ENCODE measurements around the gene ARHGEF11. TPM values are rescaled to one million over a fixed set of nuclear protein-coding genes. Genes with fewer than 3 reads are reported as not detected.

The ARHGEF11 gene
- total and polyA plus RNA-seq, 2 of the 4 experiments (the other 2 are of a cell fraction) = 16.8 to 17.2 TPM

- Histone ChIP-seq H2BK5ac (ENCODE audit: low read depth, low read length, poor library complexity, severe bottlenecking) (peak overlapping the region; percentile 92), H3K4me3 (ENCODE audit: insufficient read depth, low read depth, low read length) (no peak overlapping the region), H2BK20ac (ENCODE audit: low read depth, low read length) (peak overlapping the region; percentile 90; the same call in 1 of the 2 replicates), H3K27ac (ENCODE audit: insufficient read depth, low read length) (peak overlapping the region; percentile 77; the same call in 1 of the 2 replicates), H3K27me3 (ENCODE audit: control insufficient read depth, insufficient read depth, low read length) (no peaks in the 10 kb centered on the region), H3K4ac (ENCODE audit: low read depth, low read length) (peak overlapping the region; percentile 96), H3K14ac (replicated peaks; ENCODE audit: low read depth, low read length) (peak overlapping the region; percentile 96), H3K18ac (ENCODE audit: low read depth, low read length) (peak overlapping the region; percentile 93; the same call in 1 of the 2 replicates), H2AFZ (replicated peaks; ENCODE audit: low read length, poor library complexity) (no peak overlapping the region), H2BK15ac (ENCODE audit: low read depth, low read length) (peak overlapping the region; percentile 53; the same call in 2 of the 3 replicates), H3K79me1 (ENCODE audit: low read depth in 1 of 2, low read length in 2 of 2) (peaks cover 27 to 93% of the 10 kb centered on the region in 2 experiments), H3K9ac (ENCODE audit: low read depth, low read length) (peak overlapping the region; percentile 62; the same call in 1 of the 2 replicates), H3K4me1 (ENCODE audit: control insufficient read depth, insufficient read depth, low read length) (peaks cover 50% of the 10 kb centered on the region), H3K36me3 (ENCODE audit: control insufficient read depth, insufficient read depth, low read length) (no peaks in the 10 kb centered on the region), H3K23ac (ENCODE audit: low read depth, low read length) (peak overlapping the region; percentile 96), H4K8ac (ENCODE audit: low read depth in 2 of 2, low read length in 2 of 2) (peak overlapping the region; percentile 76 to 91), H2AK9ac (replicated peaks; ENCODE audit: low read depth, low read length, poor library complexity) (peak overlapping the region; percentile 59), H2BK120ac (ENCODE audit: low read depth, low read length) (peak overlapping the region; percentile 95), H4K91ac (ENCODE audit: insufficient read depth, low read depth, low read length) (peak overlapping the region; percentile 74), H3K9me3 (ENCODE audit: control insufficient read depth, insufficient read depth, low read length) (no peaks in the 10 kb centered on the region), H3K4me2 (ENCODE audit: low read depth, low read length) (no peak overlapping the region), H3K56ac (ENCODE audit: extremely low read depth, insufficient read depth, low read length) (peak overlapping the region; percentile 76; the same call in 1 of the 2 replicates), H4K20me1 (ENCODE audit: insufficient read depth, low read length) (peaks cover 2% of the 10 kb centered on the region; the same call in 1 of the 2 replicates), H2AK5ac (ENCODE audit: low read depth, low read length) (peak overlapping the region; percentile 92), H4K5ac (ENCODE audit: low read depth, low read length) (peak overlapping the region; percentile 87), H3K9me1 (ENCODE audit: insufficient read depth, low read length) (peaks cover 29% of the 10 kb centered on the region)
- ATAC-seq (ENCODE audit: low read depth) (no peak), DNase-seq (no peak)
- ChIA-PET POLR2A (ENCODE audit: unreplicated experiment) (no interaction called here), CTCF (interaction anchor here (1.2 kb wide), 1 partner anchor 21 kb away, joined by 3 read pairs; no protein-coding TSS in a partner anchor)
- intact Hi-C loops (cut with micrococcal nuclease) = no loop called here
- in situ Hi-C loops (cut with MboI; ENCODE audit: low sequenced_read_pairs) = no loop called here
- TF ChIP-seq RCOR1 (IDR thresholded peaks at IDR 0.05; ENCODE audit: insufficient replicate concordance, low read length) (no peak), BHLHE40 (IDR thresholded peaks at IDR 0.05; ENCODE audit: low read depth, low read length) (no peak), ELK1 (IDR thresholded peaks at IDR 0.05; ENCODE audit: borderline replicate concordance, low read depth, low read length) (no peak), MXI1 (IDR thresholded peaks at IDR 0.05; ENCODE audit: borderline replicate concordance, low read depth, low read length) (no peak), CHD1 (IDR thresholded peaks at IDR 0.05; ENCODE audit: low read depth, low read length) (no peak), FOS (IDR thresholded peaks at IDR 0.05; ENCODE audit: low read depth, low read length) (no peak), MAFK (IDR thresholded peaks at IDR 0.05; ENCODE audit: low read depth, low read length) (no peak), CTCF (conservative IDR thresholded peaks at IDR 0.05; ENCODE audit: low read depth, low read length) (no peak)
- BruUV-seq (replicated peaks) = no TSS peak
- dilution Hi-C loops (cut with HindIII; ENCODE audit: low sequenced_read_pairs, unreplicated experiment) = no loop called here
- 77% methylated on average over 5 of the region's 12 CpGs; no CpG with 5 or more reads in 1 of the 2 experiments for WGBS, 2 experiments (ENCODE audit: extremely low coverage in 2 of 2, insufficient read length in 1 of 2)
Measured at GRCh38 chr1:156898971-156899664, 146.4 kb downstream of the ARHGEF11 start.

All from IMR-90 (cell line).